Panc1 (cell line): Measurements from ENCODE around the gene LTB. TPM values are rescaled to one million over a fixed set of nuclear protein-coding genes. Genes with fewer than 3 reads are reported as not detected.
"Not testable (repeated sequence)": the region's sequence is repeated elsewhere in the genome, so short reads cannot be mapped to it uniquely, and the experiment has no call there.

Source experiments
- ATAC-seq: fragments of 200-7000 bp; cut with Tn5 transposase; 2 replicates; pipeline ENCODE4 v1.9.1; 2020; ENCODE audit warnings: mild to moderate bottlenecking, moderate library complexity
- BruUV-seq: library from RNA; stranded (reverse); fragments of 400-500 nt; replicated peaks from 2 replicates; lab custom pipeline; 2021; lab: Mats Ljungman, UMichigan
- CTCF ChIA-PET: fragments of 300-600 bp; sonication (Branson Sonifier 250); formaldehyde crosslinking; loops from one replicate; lab custom pipeline; 2022; ENCODE audit warnings: antibody characterized with exemption; lab: Charles Lee
- POLR2A ChIA-PET: fragments of 300-600 bp; sonication (Branson Sonifier 250); formaldehyde crosslinking; loops from one replicate; lab custom pipeline; 2022; ENCODE audit warnings: antibody characterized with exemption; lab: Charles Lee
- DNase-seq: peaks from one replicate; pipeline ENCODE4 v3.0.0-alpha.2; 2010; ENCODE audit warnings: low read depth, low spot score
- H3K27ac ChIP-seq: 2 replicates; pipeline ENCODE4 v1.5.1; 2011; ENCODE audit warnings: mild to moderate bottlenecking, low read length, inconsistent platforms
- H3K27me3 ChIP-seq: fragments of 200-500 bp; sonication (Bioruptor generic); 2 replicates; pipeline ENCODE4 v1.6.0; 2014; ENCODE audit warnings: low read length, inconsistent platforms; ENCODE audit not compliant: control insufficient read depth, insufficient read depth
- H3K36me3 ChIP-seq: fragments of 200-500 bp; sonication (Bioruptor generic); 2 replicates; pipeline ENCODE4 v1.5.1; 2014; ENCODE audit warnings: inconsistent platforms, mild to moderate bottlenecking, low read length, moderate library complexity; ENCODE audit not compliant: control insufficient read depth, insufficient read depth
- H3K4me1 ChIP-seq: 2 replicates; pipeline ENCODE4 v1.5.1; 2011; ENCODE audit warnings: inconsistent platforms, mild to moderate bottlenecking, low read length, moderate library complexity; ENCODE audit not compliant: control insufficient read depth, insufficient read depth
- H3K4me3 ChIP-seq, 2 experiments: 2 replicates each; pipeline ENCODE4 v1.5.1; 2011 to 2012; ENCODE audit warnings: low read depth in 2 of 2, low read length in 2 of 2, mild to moderate bottlenecking in 2 of 2, inconsistent platforms in 1 of 2, moderate library complexity in 1 of 2
- H3K9me3 ChIP-seq: fragments of 200-500 bp; sonication (Bioruptor generic); 2 replicates; pipeline ENCODE4 v1.5.1; 2014; ENCODE audit warnings: low read depth, mild to moderate bottlenecking, inconsistent platforms, low read length, moderate library complexity; ENCODE audit not compliant: control insufficient read depth, insufficient read depth
- CTCF ChIP-seq: fragments of 450-650 bp; IDR thresholded peaks from 2 replicates; pipeline ENCODE4 v1.5.1; 2017; ENCODE audit warnings: mild to moderate bottlenecking
- POLR2AphosphoS5 ChIP-seq: IDR thresholded peaks from 2 replicates; pipeline ENCODE4 v1.6.1; 2012; ENCODE audit warnings: mild to moderate bottlenecking, low read depth, low read length, moderate library complexity
- REST ChIP-seq, 2 experiments: IDR thresholded peaks; 2 replicates each; pipeline ENCODE4 v1.6.1; 2011 to 2012; ENCODE audit warnings: low read depth in 2 of 2, control low read depth in 1 of 2, low read length in 1 of 2, mild to moderate bottlenecking in 1 of 2, moderate library complexity in 1 of 2; ENCODE audit not compliant: insufficient read depth in 1 of 2
- SIN3A ChIP-seq: IDR thresholded peaks from 2 replicates; pipeline ENCODE4 v1.6.1; 2012; ENCODE audit warnings: low read depth, mild to moderate bottlenecking, low read length, moderate library complexity, borderline replicate concordance; ENCODE audit not compliant: insufficient read depth
- TCF7L2 ChIP-seq: IDR thresholded peaks from 2 replicates; pipeline ENCODE4 v1.6.1; 2011; ENCODE audit warnings: mild to moderate bottlenecking, low read depth, low read length, inconsistent platforms
- in situ Hi-C: cut with HindIII; loops from 2 replicates; pipeline ENCODE4 v1.10.0; 2016; ENCODE audit warnings: low sequenced_read_pairs, low pct_unique_long_range_greater_than_20kb
- intact Hi-C: fragments of 100-400 bp; cut with micrococcal nuclease; formaldehyde crosslinking; loops from one replicate; pipeline ENCODE4 v1.10.0; 2022; ENCODE audit not compliant: unreplicated experiment
- total RNA-seq: library from RNA; stranded (reverse); gene quantifications from one replicate; pipeline ENCODE4 v1.2.1, GENCODE V29; 2021; ENCODE audit not compliant: unreplicated experiment

Gene LTB
- total RNA-seq, 1 experiment from 2014 or later = 3.7 TPM

- intact Hi-C loops (loop anchor here (1.0 to 5.0 kb wide), 3 partner anchors 16 to 105 kb away; no protein-coding TSS in a partner anchor), in situ Hi-C loops (no loop called here)
- POLR2A ChIA-PET = no interaction called here
These were observed 14.8 kb upstream of the LTB start for GRCh38 chr6:31597006-31597405.

GRCh38 chr6:31592396-31592771 lies 10.2 kb upstream of the LTB start:
- POLR2A ChIA-PET = interaction anchor here (0.6 kb wide), 2 partner anchors 51 to 71 kb away, joined by 7 read pairs; no protein-coding TSS in a partner anchor
- H3K36me3 ChIP-seq = no peaks in the 10 kb centered on the region
- H3K4me3 ChIP-seq = no peak overlapping the region
- no peaks in the 10 kb centered on the region for H3K27me3 ChIP-seq
- in situ Hi-C loops (no loop called here), intact Hi-C loops (no loop called here)
- H3K27ac ChIP-seq = no peak overlapping the region
- TF ChIP-seq TCF7L2 (no peak), SIN3A (no peak), CTCF (no peak), REST (IDR thresholded peaks at IDR 0.05; ENCODE audit: insufficient read depth in 1 of 2, low read depth in 2 of 2, low read length in 1 of 2) (no peak), POLR2AphosphoS5 (no peak)
- no peak for ATAC-seq
- no peak for DNase-seq
- CTCF ChIA-PET = interaction anchor here (1.5 kb wide), 1 partner anchor 12 kb away, joined by 14 read pairs; no protein-coding TSS in a partner anchor
- no TSS peak for BruUV-seq
- H3K9me3 ChIP-seq = no peaks in the 10 kb centered on the region
- no peaks in the 10 kb centered on the region for H3K4me1 ChIP-seq

More at GRCh38 chr6:31597006-31597405, 14.8 kb upstream of the LTB start:
- Histone ChIP-seq H3K9me3 (no peaks in the 10 kb centered on the region), H3K36me3 (no peaks in the 10 kb centered on the region), H3K27me3 (no peaks in the 10 kb centered on the region), H3K4me3 (no peak overlapping the region), H3K27ac (no peak overlapping the region), H3K4me1 (0 out of 2 replicates have a peak, but pooled peaks cover 2% of the 10 kb centered on the region)
- no peak for DNase-seq
- no TSS peak for BruUV-seq
- ATAC-seq = peak; percentile 64
- CTCF ChIA-PET = interaction anchor here (1.9 to 3.8 kb wide), 3 partner anchors 16 to 50 kb away, joined by 11 to 37 read pairs (median 22); partner anchors contain the start of genes ATP6V1G2, LTB and NFKBIL1
- peak; percentile 74 for TF ChIP-seq CTCF
- TF ChIP-seq REST (IDR thresholded peaks at IDR 0.05; ENCODE audit: insufficient read depth in 1 of 2, low read depth in 2 of 2, low read length in 1 of 2) = no peak

GRCh38 chr6:31590691-31591090 lies 8.5 kb upstream of the LTB start:
- H3K36me3 ChIP-seq, H3K9me3 ChIP-seq, BruUV-seq, H3K4me1 ChIP-seq, H3K4me3 ChIP-seq, in situ Hi-C loops, ATAC-seq, intact Hi-C loops, DNase-seq, H3K27me3 ChIP-seq, H3K27ac ChIP-seq: not testable (repeated sequence)
- CTCF ChIA-PET = interaction anchor here (0.9 kb wide), 1 partner anchor 40 kb away, joined by 3 read pairs; no protein-coding TSS in a partner anchor
- POLR2A ChIA-PET = interaction anchor here (0.6 kb wide), 2 partner anchors 18 to 43 kb away, joined by 4 to 8 read pairs; partner anchors contain the start of gene NFKBIL1
